HL-60 (cell line): ENCODE data around the gene LMF2.

Experiments used
- CTCF ChIP-seq: IDR thresholded peaks from one replicate; pipeline ENCODE4 v1.5.1; 2011; ENCODE audit warnings: low read length, control low read depth, inconsistent platforms; ENCODE audit not compliant: insufficient read depth
- GABPA ChIP-seq: IDR thresholded peaks from 2 replicates; pipeline ENCODE4 v1.6.1; 2012; ENCODE audit warnings: low read depth
- POLR2AphosphoS5 ChIP-seq: IDR thresholded peaks from 2 replicates; pipeline ENCODE4 v1.6.1; 2012; ENCODE audit warnings: low read depth

GRCh38 chr22:50531546-50531961 lies 24.1 kb upstream of the LMF2 start:
- no peak for TF ChIP-seq CTCF
- TF ChIP-seq POLR2AphosphoS5: no peak
- no peak for TF ChIP-seq GABPA
